Endothelial cell (in vitro differentiated cells): ENCODE results near the gene GPER1. TPM values are rescaled to one million over a fixed set of nuclear protein-coding genes. Genes with fewer than 3 reads are reported as not detected.

ENCODE experiments used
- DNase-seq: peaks from one replicate; pipeline ENCODE4 v3.0.0; 2021; ENCODE audit warnings: low spot score
- H3K27ac Mint-ChIP-seq: one replicate; pipeline ENCODE4 v1.8.0; 2021; ENCODE audit warnings: mixed read lengths, inconsistent platforms; ENCODE audit not compliant: unreplicated experiment
- H3K27me3 Mint-ChIP-seq: one replicate; pipeline ENCODE4 v1.8.0; 2021; ENCODE audit warnings: mild to moderate bottlenecking, moderate library complexity, mixed read lengths, inconsistent platforms; ENCODE audit not compliant: unreplicated experiment
- H3K36me3 Mint-ChIP-seq: one replicate; pipeline ENCODE4 v1.8.0; 2021; ENCODE audit warnings: mild to moderate bottlenecking, low read depth, mixed read lengths, inconsistent platforms; ENCODE audit not compliant: unreplicated experiment
- H3K4me1 Mint-ChIP-seq: one replicate; pipeline ENCODE4 v1.8.0; 2021; ENCODE audit warnings: mild to moderate bottlenecking, mixed read lengths, inconsistent platforms; ENCODE audit not compliant: unreplicated experiment
- H3K4me3 Mint-ChIP-seq: one replicate; pipeline ENCODE4 v1.8.0; 2021; ENCODE audit warnings: mild to moderate bottlenecking, mixed read lengths, inconsistent platforms; ENCODE audit not compliant: unreplicated experiment
- H3K9me3 Mint-ChIP-seq: one replicate; pipeline ENCODE4 v1.8.0; 2021; ENCODE audit warnings: mixed read lengths, inconsistent platforms; ENCODE audit not compliant: unreplicated experiment
- total RNA-seq: library from RNA; stranded (reverse); fragmentation: NEBNext Ultra II Directional; extraction: Animal tissue kit (Norgen Biotek cat#: 25700); gene quantifications from one replicate; pipeline ENCODE4 v1.2.1, GENCODE V29; 2021; ENCODE audit not compliant: unreplicated experiment
- TF ChIP-seq, protein P1 (sequence below): fragments of 200-600 bp; sonication (generic); IDR thresholded peaks from one replicate; pipeline ENCODE4 v1.5.0; 2021; ENCODE audit warnings: antibody characterized with exemption; ENCODE audit not compliant: unreplicated experiment

GPER1 gene
- total RNA-seq, 1 donor from 2014 or later = 0.72 TPM

DNA sequence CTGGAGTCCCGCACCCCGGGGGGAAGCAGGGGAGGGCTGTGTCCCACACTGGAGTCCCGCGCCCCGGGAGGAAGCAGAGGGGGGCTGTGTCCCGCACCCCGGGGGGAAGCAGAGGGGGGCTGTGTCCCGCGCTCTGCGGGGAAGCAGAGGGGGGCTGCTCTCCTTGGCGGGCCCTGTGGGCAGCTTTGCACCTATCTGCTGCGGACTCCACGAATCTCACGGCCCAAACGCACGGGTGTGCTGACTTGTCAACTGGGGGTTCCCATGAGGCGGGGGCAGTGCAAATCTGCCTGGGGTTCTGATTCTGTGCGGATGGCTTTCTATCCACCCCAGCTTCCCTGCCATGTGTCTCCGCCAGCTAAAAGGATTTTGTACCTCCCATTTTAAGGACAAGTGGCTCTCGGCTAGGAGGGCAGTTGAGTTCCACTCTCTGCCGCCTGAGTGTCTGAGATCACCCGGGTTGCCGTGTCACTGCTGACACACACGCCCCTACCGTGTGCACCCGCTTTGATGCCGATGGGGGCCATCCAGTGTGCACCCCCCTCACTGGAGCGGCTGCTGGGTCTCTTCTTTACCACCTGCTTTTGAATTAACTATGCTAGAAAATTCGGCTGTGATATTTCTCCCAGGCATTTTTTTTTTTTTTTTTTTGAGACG is 20.5 kb downstream of the GPER1 start:
- no peak overlapping the region for H3K4me3 Mint-ChIP-seq
- no peak for DNase-seq
- peaks cover 8% of the 10 kb centered on the region for H3K4me1 Mint-ChIP-seq
- H3K9me3 Mint-ChIP-seq = no peaks in the 10 kb centered on the region
- H3K27me3 Mint-ChIP-seq = peaks cover 14% of the 10 kb centered on the region
- TF ChIP-seq, protein P1, sequence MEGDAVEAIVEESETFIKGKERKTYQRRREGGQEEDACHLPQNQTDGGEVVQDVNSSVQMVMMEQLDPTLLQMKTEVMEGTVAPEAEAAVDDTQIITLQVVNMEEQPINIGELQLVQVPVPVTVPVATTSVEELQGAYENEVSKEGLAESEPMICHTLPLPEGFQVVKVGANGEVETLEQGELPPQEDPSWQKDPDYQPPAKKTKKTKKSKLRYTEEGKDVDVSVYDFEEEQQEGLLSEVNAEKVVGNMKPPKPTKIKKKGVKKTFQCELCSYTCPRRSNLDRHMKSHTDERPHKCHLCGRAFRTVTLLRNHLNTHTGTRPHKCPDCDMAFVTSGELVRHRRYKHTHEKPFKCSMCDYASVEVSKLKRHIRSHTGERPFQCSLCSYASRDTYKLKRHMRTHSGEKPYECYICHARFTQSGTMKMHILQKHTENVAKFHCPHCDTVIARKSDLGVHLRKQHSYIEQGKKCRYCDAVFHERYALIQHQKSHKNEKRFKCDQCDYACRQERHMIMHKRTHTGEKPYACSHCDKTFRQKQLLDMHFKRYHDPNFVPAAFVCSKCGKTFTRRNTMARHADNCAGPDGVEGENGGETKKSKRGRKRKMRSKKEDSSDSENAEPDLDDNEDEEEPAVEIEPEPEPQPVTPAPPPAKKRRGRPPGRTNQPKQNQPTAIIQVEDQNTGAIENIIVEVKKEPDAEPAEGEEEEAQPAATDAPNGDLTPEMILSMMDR = no peak
- no peak overlapping the region for H3K27ac Mint-ChIP-seq
- peaks cover 4% of the 10 kb centered on the region for H3K36me3 Mint-ChIP-seq

DNA sequence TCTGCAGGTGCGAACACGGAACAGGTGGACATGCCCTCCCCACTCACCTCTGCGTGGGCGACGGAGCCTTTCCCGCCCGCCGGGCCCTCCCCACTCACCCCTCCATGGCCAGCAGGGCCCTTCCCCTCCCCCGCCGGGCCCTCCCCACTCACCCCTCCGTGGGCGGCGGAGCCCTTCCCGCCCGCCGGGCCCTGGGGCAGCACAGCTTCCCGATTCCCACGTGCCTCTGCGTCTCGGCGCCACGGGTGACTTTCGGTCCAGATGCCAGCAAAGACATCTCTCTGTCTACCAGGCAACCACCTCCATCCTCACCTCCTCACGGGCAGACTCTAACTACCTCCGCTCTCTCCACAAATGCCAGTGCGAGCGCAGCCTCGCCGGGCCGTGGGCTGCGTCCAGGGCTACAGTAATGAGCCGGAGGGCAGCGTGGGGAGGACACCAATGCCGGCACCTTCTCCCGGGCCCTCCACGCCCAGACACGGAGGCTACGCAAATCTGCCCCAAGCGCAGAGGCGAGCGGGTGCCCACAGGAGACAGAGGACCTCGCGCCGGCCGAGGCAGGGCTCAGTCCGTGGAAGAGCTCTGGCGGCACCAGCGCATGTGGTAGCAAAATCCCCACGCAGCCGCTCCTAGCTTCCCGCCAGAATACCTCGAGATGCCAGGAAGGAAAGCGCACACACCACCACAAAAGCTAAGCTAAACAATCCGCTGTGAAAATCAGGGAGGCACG is 21.8 kb downstream of the GPER1 start:
- no peak for DNase-seq
- TF ChIP-seq, protein P1 = no peak
- Mint-ChIP-seq H3K4me1 (peaks cover 6% of the 10 kb centered on the region), H3K27me3 (peaks cover 15% of the 10 kb centered on the region), H3K36me3 (peaks cover 6% of the 10 kb centered on the region), H3K4me3 (no peak overlapping the region), H3K27ac (no peak overlapping the region), H3K9me3 (no peaks in the 10 kb centered on the region)

DNA sequence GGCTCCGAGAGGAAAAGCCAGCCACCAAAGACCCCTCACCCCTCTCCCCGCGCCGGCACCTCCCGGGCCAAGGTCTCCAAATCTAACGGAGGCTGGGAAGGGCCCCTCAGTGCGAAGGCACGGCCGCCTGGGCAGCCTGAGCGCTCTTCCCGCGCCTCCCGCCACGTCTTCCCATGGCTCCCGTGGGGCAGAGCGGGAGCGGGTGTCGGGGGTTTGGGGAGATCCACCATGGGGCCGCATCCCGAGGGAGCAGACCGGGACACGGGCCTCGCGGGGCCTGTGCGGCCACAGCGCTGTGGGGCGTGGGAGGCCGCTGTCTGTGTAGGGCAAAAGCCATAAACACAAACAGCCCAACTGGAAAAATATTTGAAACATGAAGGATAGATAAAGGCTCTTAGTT is 22.4 kb downstream of the GPER1 start:
- Mint-ChIP-seq H3K4me3 (no peak overlapping the region), H3K9me3 (no peaks in the 10 kb centered on the region), H3K36me3 (peaks cover 12% of the 10 kb centered on the region), H3K27ac (no peak overlapping the region), H3K4me1 (no peaks in the 10 kb centered on the region), H3K27me3 (peaks cover 18% of the 10 kb centered on the region)
- TF ChIP-seq, protein P1 = no peak
- DNase-seq = no peak

DNA sequence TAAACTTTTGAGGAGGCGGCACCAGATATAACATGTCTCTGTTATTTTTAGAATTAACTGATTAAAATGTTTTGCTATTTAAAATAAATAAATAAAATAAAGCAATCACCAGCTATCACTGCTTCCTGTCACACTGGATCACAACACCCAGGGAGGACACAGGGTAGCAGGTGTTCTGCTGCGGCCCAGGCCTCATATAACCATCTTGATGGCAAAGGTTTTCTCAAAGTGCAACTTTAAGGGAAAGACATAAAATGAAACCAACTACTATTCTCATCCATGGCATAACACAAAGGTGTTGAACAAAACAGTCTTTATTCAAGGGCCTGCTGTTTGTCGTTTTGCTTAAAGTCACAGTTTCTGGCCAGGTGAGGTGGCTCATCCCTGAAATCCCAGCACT is 23.2 kb downstream of the GPER1 start:
- Mint-ChIP-seq H3K9me3 (no peaks in the 10 kb centered on the region), H3K4me1 (no peaks in the 10 kb centered on the region), H3K27me3 (peaks cover 18% of the 10 kb centered on the region), H3K27ac (no peak overlapping the region), H3K36me3 (peaks cover 17% of the 10 kb centered on the region), H3K4me3 (no peak overlapping the region)
- TF ChIP-seq, protein P1 = no peak
- DNase-seq = no peak

DNA sequence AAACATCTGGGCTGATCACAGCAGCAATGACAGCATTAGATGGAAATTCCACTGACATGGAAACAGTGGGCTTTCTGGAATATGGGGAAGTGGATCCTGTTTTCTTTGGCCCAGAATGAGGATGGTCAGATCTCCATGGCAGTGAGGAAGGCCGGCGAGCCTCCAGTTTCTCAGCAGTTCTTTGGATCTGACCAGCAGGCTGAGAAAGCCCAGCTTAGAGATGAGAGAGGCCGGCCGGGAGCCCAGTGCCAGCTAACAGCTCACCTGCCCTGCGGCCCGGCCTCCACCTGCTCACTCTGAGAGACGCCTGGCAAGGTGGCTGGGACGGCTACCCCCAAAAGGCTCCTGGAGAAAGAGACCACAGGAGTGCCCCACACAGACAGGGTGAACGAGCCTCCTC is 24.2 kb downstream of the GPER1 start:
- Mint-ChIP-seq H3K27me3 (peaks cover 13% of the 10 kb centered on the region), H3K36me3 (peaks cover 18% of the 10 kb centered on the region), H3K27ac (no peak overlapping the region), H3K4me1 (no peaks in the 10 kb centered on the region), H3K9me3 (no peaks in the 10 kb centered on the region), H3K4me3 (no peak overlapping the region)
- no peak for DNase-seq
- TF ChIP-seq, protein P1 = no peak
